Caco-2 (cell line): Measurements from ENCODE around the gene L3MBTL4. TPM values are rescaled to one million over a fixed set of nuclear protein-coding genes. Genes with fewer than 3 reads are reported as not detected.

Experiments
- BruUV-seq: library from RNA; stranded (reverse); fragments of 400-500 nt; replicated peaks from 2 replicates; lab custom pipeline; 2021; lab: Mats Ljungman, UMichigan
- CTCF ChIA-PET: fragments of 300-600 bp; sonication (Branson Sonifier 250); formaldehyde crosslinking; loops from one replicate; lab custom pipeline; 2022; ENCODE audit warnings: antibody characterized with exemption; lab: Charles Lee
- POLR2A ChIA-PET: fragments of 300-600 bp; sonication (Branson Sonifier 250); formaldehyde crosslinking; loops from one replicate; lab custom pipeline; 2022; ENCODE audit warnings: antibody characterized with exemption; lab: Charles Lee
- DNase-seq, 2 experiments: peaks; one replicate each; pipeline versions ENCODE4 v3.0.0 to v3.0.0-alpha.2; 2020 to 2022
- H3K27me3 ChIP-seq: replicated peaks from 2 replicates; pipeline ENCODE4 v1.6.0; 2011; ENCODE audit warnings: low read length; ENCODE audit not compliant: control insufficient read depth, insufficient read depth
- H3K36me3 ChIP-seq: 2 replicates; pipeline ENCODE4 v1.5.1; 2011; ENCODE audit warnings: low read length; ENCODE audit not compliant: control insufficient read depth, insufficient read depth
- H3K4me1 ChIP-seq: fragments of 250-450 bp; sonication (Bioruptor Pico); 2 replicates; pipeline ENCODE4 v1.5.1; 2020; ENCODE audit warnings: mild to moderate bottlenecking
- H3K4me3 ChIP-seq: 2 replicates; pipeline ENCODE4 v1.5.1; 2011; ENCODE audit warnings: low read depth, mild to moderate bottlenecking, control low read depth, low read length
- H3K9me3 ChIP-seq: fragments of 250-450 bp; sonication (Bioruptor Pico); 2 replicates; pipeline ENCODE4 v1.5.1; 2020; ENCODE audit warnings: mild to moderate bottlenecking, moderate library complexity
- H3K27ac Mint-ChIP-seq: one replicate; pipeline ENCODE4 v1.8.0; 2022; ENCODE audit warnings: mixed read lengths; ENCODE audit not compliant: unreplicated experiment
- H3K27me3 Mint-ChIP-seq: one replicate; pipeline ENCODE4 v1.8.0; 2022; ENCODE audit warnings: mixed read lengths; ENCODE audit not compliant: insufficient read depth, unreplicated experiment
- H3K36me3 Mint-ChIP-seq: one replicate; pipeline ENCODE4 v1.8.0; 2022; ENCODE audit warnings: mild to moderate bottlenecking, mixed read lengths; ENCODE audit not compliant: insufficient read depth, unreplicated experiment
- H3K4me1 Mint-ChIP-seq: one replicate; pipeline ENCODE4 v1.8.0; 2022; ENCODE audit warnings: low read depth, mixed read lengths; ENCODE audit not compliant: unreplicated experiment
- H3K4me3 Mint-ChIP-seq: one replicate; pipeline ENCODE4 v1.8.0; 2022; ENCODE audit warnings: mild to moderate bottlenecking, moderate library complexity, mixed read lengths; ENCODE audit not compliant: unreplicated experiment
- H3K9me3 Mint-ChIP-seq: one replicate; pipeline ENCODE4 v1.8.0; 2022; ENCODE audit warnings: mixed read lengths; ENCODE audit not compliant: unreplicated experiment
- CTCF ChIP-seq, 2 experiments: fragments of 200-600 bp in 1 of 2; IDR thresholded peaks; 1 replicate in 1 of 2; 2 replicates in 1 of 2; pipeline versions ENCODE4 v1.5.1 to v1.8.0; 2011 to 2022; ENCODE audit warnings: antibody characterized with exemption in 1 of 2, control low read depth in 1 of 2, inconsistent platforms in 1 of 2, low read depth in 1 of 2, low read length in 1 of 2, mild to moderate bottlenecking in 1 of 2, moderate library complexity in 1 of 2; ENCODE audit not compliant: insufficient read depth in 1 of 2, severe bottlenecking in 1 of 2, unreplicated experiment in 1 of 2
- intact Hi-C: fragments of 100-400 bp; cut with micrococcal nuclease; formaldehyde crosslinking; loops from one replicate; pipeline ENCODE4 v1.10.0; 2022; ENCODE audit not compliant: unreplicated experiment
- total RNA-seq: library from RNA; stranded (reverse); gene quantifications from 2 replicates; pipeline ENCODE4 v1.2.3, GENCODE V29; 2022

L3MBTL4 gene
- total RNA-seq, 1 experiment from 2014 or later, result 0.23 TPM

- ChIA-PET POLR2A (no interaction called here), CTCF (no interaction called here)
- Mint-ChIP-seq H3K9me3 (no peaks in the 10 kb centered on the region), H3K27me3 (peaks cover 26% of the 10 kb centered on the region), H3K36me3 (no peaks in the 10 kb centered on the region), H3K27ac (no peak overlapping the region), H3K4me3 (no peak overlapping the region), H3K4me1 (no peaks in the 10 kb centered on the region)
- Histone ChIP-seq H3K9me3 (no peaks in the 10 kb centered on the region), H3K36me3 (no peaks in the 10 kb centered on the region), H3K27me3 (no peaks in the 10 kb centered on the region), H3K4me1 (no peaks in the 10 kb centered on the region), H3K4me3 (no peak overlapping the region)
- no TSS peak for BruUV-seq
- DNase-seq, result no peak
- intact Hi-C loops, result no loop called here
- no peak for TF ChIP-seq CTCF (IDR thresholded peaks at IDR 0.05; ENCODE audit: insufficient read depth in 1 of 2, low read depth in 1 of 2, low read length in 1 of 2, severe bottlenecking in 1 of 2, unreplicated experiment in 1 of 2)
Observed at GRCh38 chr18:6018671-6019070, 396.0 kb downstream of the L3MBTL4 start.

- Histone ChIP-seq H3K27me3 (no peaks in the 10 kb centered on the region), H3K36me3 (no peaks in the 10 kb centered on the region), H3K9me3 (no peaks in the 10 kb centered on the region), H3K4me3 (no peak overlapping the region), H3K4me1 (no peaks in the 10 kb centered on the region)
- no peaks in the 10 kb centered on the region for H3K36me3 Mint-ChIP-seq
- TF ChIP-seq CTCF (IDR thresholded peaks at IDR 0.05; ENCODE audit: insufficient read depth in 1 of 2, low read depth in 1 of 2, low read length in 1 of 2, severe bottlenecking in 1 of 2, unreplicated experiment in 1 of 2), result no peak
- BruUV-seq, result no TSS peak
- peaks cover 19% of the 10 kb centered on the region for H3K27me3 Mint-ChIP-seq
- intact Hi-C loops, result no loop called here
- H3K4me3 Mint-ChIP-seq, result no peak overlapping the region
- CTCF ChIA-PET, result no interaction called here
- H3K27ac Mint-ChIP-seq, result no peak overlapping the region
- H3K4me1 Mint-ChIP-seq, result no peaks in the 10 kb centered on the region
- no peaks in the 10 kb centered on the region for H3K9me3 Mint-ChIP-seq
- no peak for DNase-seq
- POLR2A ChIA-PET, result no interaction called here
Observed at GRCh38 chr18:6017171-6017570, 397.5 kb downstream of the L3MBTL4 start.

- H3K27me3 ChIP-seq, result no peaks in the 10 kb centered on the region
- H3K27ac Mint-ChIP-seq, result no peak overlapping the region
- intact Hi-C loops, result no loop called here
- CTCF ChIA-PET, result no interaction called here
- H3K9me3 Mint-ChIP-seq, result no peaks in the 10 kb centered on the region
- no peaks in the 10 kb centered on the region for H3K36me3 ChIP-seq
- no peak for TF ChIP-seq CTCF (IDR thresholded peaks at IDR 0.05; ENCODE audit: insufficient read depth in 1 of 2, low read depth in 1 of 2, low read length in 1 of 2, severe bottlenecking in 1 of 2, unreplicated experiment in 1 of 2)
- no peak overlapping the region for H3K4me3 ChIP-seq
- POLR2A ChIA-PET, result no interaction called here
- H3K36me3 Mint-ChIP-seq, result no peaks in the 10 kb centered on the region
- no peaks in the 10 kb centered on the region for H3K4me1 ChIP-seq
- H3K9me3 ChIP-seq, result no peaks in the 10 kb centered on the region
- peaks cover 7% of the 10 kb centered on the region for H3K27me3 Mint-ChIP-seq
- DNase-seq, result no peak
- H3K4me3 Mint-ChIP-seq, result no peak overlapping the region
- H3K4me1 Mint-ChIP-seq, result no peaks in the 10 kb centered on the region
- BruUV-seq, result no TSS peak
Observed at GRCh38 chr18:6015364-6015763, 399.3 kb downstream of the L3MBTL4 start.
